HG03108 (cell line): Measurements from ENCODE around the gene TMEM132A.

ENCODE experiments used
- ATAC-seq: cut with Tn5 transposase; IDR thresholded peaks from one replicate; pipeline ENCODE4 v1.9.1; 2021; ENCODE audit warnings: moderate library complexity; ENCODE audit not compliant: unreplicated experiment

Gene TMEM132A

DNA sequence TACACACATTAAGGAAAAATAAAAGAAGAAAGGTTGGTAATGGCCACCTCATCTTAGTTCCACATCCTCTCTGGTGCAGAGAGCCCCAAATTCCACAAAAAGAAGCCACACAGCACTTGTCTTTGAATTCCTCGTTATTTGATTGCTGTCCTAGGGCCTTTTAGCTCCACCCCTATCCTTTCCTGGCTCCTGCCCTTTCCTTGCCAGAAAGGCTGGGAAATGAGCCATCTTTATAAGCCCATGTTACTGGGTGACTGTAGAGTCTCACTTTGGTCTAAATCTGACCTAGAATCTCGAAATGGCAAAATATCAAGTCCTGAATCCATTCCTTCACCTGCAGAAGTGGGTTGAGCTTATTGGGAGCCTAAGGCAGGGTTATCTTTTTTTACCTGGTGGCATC, 4.3 kb upstream of the TMEM132A start:
- no peak for ATAC-seq

DNA sequence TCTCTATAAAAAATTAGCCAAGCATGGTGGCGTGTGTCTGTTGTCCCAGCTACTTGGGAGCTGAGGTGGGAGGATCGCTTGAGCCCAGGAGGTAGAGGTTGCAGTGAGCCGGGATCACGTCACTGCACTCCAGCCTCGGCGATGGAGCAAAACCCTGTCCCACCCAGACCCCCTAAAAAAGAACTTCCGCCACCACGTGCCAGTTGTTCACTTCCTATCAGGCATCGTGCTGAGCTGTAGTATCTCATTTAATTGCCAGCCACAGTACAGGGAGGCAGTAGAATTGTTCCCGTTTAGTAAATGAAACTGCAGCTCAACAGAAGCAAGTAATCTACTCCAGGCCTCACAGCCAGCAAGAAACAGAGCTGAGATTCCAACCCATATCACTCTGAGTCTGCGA, 3.0 kb upstream of the TMEM132A start:
- no peak for ATAC-seq

DNA sequence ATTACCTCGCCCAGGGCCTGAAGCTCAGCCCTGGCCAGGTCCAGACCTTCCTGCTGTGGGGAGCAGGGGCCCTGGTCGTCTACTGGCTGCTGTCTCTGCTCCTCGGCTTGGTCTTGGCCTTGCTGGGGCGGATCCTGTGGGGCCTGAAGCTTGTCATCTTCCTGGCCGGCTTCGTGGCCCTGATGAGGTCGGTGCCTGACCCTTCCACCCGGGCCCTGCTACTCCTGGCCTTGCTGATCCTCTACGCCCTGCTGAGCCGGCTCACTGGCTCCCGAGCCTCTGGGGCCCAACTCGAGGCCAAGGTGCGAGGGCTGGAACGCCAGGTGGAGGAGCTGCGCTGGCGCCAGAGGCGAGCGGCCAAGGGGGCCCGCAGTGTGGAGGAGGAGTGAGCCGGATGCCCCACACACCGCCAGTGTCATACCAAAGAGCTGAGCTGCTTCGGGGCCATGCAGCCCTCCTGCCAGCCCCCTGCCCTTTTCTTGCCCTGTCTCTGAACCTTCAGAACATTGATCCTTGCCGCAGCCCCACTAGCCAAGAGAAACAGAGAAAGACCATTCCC, 2.4 kb upstream of the TMEM132A start:
- no peak for ATAC-seq

DNA sequence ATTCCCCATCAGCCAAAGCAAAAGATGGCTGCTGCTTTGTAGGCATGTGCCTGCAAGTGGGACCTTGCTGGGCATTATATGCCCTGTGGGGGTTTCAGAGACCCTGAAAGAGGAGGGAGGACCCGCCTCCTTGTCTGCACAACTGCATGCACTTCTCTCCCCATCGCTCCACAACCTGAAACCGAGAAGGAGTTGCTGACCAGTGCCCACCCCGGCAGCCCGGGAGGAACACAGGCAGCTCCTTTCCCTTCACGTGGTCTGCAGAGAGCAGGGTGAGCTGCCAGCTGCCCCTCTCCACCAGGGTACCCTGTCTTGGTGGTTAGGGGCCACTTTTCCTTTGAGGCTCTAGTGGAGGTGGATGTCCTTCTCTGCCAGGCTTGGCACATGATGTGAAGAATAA, 1.4 kb upstream of the TMEM132A start:
- no peak for ATAC-seq

DNA sequence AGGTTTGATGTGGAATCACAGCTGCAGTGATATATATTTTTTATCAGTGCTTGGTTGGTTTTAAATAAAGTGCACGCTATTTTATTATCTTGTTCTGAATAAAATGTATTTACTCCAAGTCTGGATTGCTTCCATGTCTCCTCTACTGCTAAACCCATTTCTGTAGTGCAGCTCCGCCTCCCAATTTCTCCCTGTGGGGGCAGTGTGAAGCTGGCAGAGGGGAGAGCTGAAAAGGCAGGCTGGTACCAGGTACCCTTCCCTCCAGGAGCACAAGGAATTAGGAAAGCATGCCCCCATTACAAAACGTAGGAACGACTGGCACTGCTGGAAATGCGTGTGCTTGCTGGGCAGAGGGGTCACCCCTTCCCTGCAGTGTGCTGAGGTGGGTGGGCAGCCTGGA, 934 bp upstream of the TMEM132A start:
- no peak for ATAC-seq

DNA sequence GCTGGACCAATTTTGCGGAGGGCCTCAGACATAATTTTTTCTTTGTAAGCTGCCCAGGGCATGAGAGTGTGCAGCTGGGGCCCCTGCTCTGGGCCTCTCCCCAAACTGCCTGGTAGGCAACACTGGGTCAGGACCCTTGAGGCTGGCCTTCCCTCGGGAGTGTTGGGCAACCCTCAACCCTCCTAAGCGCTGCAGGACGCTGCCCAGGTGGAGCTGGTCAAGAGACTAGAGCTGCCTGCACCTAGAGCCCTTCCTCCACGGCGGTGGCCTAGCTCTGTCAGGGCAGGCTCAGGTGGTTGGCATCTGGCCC, 505 bp upstream of the TMEM132A start:
- no peak for ATAC-seq

DNA sequence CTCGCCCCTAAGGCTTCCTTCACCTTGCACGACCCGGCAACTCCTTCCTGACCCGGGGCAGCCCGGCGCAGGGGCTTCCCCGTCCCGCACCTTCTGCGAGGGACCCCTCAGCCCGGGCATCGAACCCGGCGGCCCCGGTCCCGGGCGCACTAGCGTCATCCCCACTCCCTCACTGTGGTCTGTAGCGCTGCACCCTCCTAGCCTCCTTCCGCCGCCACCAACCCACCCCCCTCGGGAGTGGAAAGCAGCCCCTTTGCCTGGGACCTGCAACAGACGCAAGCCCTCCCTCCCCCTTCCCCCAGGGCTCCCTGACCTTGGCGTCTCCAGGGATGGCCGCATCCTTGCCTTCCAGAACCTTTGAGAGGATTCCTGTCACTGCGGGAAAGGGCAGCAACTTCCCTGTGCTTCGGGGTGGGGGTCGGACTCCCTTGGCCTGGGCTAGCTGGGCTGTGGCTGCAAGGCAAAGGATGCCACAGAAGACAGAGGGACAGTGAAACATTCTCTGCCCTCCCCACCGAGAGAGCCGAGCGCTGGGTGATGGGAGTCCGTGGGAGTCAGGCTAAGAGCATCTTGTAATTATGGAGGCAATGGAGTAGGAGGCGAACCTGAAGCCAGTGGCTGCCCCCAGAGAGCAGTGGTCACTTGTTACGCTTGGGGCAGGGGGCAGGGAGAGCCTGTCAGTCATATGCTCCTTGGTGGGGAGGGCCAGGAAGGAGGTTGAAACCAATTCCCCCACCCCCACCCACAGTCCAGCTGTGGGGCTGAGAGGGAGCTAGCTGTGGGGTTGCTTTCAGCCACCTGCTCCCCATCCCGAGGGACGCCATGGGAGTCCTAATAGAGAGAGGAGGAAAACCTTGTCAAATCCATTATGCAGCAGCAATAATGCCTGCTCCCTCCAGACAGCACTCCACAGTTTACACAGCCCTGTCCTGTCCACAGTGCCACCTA, 920 bp downstream of the TMEM132A start:
- no peak for ATAC-seq

DNA sequence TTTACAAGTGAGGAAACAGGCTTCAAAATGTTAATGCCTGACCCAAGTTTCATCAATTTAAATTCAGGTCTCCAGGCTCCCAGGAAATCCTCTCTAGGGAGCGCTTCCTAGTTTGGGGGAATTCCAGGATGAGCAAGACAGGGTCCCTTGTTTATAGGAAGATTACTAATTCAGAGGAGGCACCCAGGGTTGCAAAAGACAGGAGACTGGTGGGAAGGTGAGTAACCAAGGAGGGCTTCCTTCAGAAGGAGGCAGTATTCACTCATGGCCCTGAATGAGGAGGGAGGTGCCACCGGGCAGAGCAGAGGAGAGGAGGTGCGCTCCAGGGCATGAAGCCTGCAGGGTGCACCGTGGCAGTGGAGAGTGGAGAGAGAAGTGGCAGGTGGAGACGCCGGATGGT, 1.6 kb downstream of the TMEM132A start:
- ATAC-seq = no peak

DNA sequence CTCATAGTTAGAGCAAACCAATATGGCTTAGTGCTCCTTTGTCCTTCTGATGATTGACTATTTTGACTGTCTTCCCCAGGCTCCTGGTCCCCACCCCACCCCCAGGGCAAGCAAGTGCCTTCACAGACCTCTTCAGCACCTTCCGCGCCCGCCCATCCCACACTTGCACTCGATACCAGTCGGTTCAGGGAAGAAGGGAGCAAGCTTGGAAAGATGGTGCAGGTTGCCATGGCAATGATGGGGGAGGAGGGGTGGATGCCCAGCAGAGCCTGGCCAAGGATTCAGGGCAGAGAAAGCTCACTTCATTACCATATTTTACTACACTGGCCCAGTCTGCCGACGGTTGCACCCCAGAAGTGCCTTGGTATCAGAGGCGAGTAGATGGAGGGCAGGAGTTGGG, 2.2 kb downstream of the TMEM132A start:
- no peak for ATAC-seq

DNA sequence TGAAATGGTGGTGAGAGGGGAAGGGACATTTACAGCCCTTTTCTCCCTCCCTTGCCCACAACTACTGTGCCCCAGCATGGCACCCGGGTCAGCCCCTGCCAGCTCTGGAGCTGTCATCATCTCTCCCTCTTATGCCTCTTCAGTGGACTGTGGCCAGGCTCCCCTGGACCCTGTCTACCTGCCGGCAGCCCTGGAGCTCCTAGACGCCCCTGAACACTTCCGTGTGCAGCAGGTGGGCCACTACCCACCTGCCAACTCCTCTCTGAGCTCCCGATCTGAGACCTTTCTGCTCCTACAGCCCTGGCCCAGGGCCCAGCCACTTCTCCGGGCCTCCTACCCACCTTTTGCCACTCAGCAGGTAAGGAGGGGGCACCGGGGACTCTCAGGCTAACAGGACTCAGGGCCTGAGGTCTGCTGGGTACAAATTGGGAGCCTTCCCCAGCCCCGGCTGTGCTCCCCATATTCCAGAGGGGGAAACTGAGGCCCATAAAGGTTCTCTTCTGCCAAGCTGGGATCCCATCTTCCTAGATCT, 2.9 kb downstream of the TMEM132A start:
- ATAC-seq = no peak

DNA sequence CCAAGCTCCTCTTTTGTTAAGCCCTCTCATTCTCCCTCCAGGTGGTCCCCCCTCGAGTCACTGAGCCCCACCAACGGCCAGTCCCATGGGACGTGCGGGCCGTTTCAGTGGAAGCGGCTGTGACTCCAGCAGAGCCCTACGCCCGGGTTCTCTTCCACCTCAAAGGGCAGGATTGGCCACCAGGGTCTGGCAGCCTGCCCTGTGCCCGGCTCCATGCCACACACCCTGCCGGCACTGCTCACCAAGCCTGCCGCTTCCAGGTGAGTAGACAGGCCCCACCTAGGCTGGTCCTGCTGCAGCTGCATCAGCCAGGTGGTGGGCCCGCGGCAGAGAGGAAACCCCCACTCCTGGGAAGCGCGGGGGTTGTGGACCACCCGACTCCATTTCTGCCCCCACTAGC, 3.3 kb downstream of the TMEM132A start:
- no peak for ATAC-seq

DNA sequence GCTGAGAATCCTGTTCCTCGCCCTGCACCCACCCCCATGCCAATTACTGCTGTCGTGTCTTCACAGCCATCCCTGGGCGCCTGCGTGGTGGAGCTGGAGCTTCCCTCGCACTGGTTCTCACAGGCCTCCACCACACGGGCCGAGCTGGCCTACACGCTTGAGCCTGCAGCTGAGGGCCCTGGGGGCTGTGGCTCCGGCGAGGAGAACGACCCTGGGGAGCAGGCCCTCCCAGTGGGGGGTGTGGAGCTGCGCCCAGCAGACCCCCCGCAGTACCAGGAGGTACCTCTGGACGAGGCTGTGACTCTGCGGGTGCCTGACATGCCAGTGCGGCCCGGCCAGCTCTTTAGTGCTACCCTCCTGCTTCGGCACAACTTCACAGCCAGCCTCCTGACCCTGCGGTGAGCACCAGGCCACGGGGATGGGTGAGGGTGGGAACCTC, 4.3 kb downstream of the TMEM132A start:
- ATAC-seq = no peak

DNA sequence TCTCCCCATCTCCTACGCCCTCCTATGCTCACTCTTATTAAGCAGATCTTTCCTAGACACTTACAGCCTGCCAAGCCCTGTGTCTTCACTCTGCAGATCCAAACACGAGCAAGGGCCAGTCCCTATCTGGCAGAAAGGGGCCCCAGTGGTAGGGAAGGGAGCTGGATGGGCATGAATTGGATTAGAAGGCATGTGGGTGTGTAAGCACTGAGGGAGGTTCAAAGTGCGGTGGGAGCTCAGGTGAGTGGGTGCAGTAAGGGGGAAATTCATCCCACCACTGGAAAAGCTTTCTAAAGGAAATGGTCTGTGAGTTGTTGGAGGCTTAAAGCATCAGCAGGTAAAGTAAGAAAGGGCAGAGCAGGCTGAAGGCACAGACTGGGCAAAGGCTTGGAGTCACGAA, 5.5 kb downstream of the TMEM132A start:
- no peak for ATAC-seq

DNA sequence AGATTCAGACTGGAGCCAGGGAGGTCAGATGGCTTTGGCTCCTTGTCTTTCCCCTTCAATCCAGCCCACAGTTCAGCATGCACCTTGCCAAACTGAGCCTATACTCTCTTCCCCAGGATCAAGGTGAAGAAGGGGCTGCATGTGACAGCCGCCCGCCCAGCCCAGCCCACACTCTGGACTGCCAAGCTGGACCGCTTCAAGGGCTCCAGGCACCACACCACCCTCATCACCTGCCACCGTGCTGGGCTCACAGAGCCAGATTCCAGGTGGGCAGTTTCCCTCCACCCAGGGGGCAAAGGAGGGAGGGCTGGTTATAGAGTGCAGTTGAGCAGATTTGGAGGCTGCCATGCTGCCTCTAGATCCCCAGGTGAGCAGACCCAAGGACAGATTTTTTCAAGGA, 6.1 kb downstream of the TMEM132A start:
- ATAC-seq = no peak

DNA sequence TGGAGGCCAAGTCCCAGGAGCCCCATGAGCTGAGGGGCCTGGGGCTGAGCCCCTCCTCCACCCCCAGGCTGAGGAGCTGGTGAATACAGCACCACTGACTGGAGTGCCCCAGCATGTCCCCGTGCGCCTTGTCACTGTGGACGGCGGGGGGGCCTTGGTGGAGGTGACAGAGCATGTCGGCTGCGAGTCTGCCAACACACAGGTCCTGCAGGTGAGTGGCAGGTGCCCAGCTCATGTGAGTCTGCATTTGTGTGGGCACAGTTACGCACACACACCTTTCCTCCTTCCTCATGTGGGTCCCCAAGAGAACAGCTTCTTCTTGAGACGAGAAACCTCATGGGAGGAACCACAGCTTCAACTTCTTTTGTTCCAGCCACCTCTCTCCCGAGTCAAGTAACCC, 7.7 kb downstream of the TMEM132A start:
- no peak for ATAC-seq

DNA sequence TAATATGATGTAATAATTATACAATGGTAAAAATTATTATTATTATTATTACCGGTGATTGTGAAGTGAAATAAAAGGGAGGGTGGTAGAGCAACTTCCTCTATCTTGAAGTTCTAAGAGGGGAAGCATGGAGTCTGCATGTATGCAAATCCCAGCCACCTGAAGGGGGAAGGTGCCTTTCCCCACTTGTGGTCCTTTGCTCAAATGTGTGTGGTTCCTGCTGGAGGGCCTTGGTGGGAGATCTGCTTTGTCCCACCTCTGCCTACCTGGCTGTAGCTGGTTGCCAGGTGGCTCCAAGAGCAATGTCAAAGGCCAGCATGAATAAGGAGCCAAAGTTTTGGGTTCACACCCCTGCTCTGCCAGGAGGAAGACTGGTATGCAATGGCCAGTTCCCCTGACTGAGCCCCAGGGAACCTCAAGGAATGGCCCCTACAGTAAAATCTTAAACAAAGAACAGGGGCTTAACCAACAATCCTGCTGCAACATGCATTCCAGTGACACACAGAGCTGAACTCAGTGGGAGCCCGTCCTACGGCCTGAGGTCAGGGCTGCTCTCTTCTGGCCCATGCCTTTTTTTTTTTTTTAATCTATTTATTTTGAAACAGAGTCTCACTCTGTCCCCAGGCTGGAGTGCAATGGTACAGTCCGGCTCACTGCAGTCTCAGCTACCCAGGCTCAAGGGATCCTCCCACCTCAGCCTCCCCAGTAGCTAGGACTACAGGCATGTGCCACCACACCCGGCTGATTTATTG, 8.5 kb downstream of the TMEM132A start:
- no peak for ATAC-seq

DNA sequence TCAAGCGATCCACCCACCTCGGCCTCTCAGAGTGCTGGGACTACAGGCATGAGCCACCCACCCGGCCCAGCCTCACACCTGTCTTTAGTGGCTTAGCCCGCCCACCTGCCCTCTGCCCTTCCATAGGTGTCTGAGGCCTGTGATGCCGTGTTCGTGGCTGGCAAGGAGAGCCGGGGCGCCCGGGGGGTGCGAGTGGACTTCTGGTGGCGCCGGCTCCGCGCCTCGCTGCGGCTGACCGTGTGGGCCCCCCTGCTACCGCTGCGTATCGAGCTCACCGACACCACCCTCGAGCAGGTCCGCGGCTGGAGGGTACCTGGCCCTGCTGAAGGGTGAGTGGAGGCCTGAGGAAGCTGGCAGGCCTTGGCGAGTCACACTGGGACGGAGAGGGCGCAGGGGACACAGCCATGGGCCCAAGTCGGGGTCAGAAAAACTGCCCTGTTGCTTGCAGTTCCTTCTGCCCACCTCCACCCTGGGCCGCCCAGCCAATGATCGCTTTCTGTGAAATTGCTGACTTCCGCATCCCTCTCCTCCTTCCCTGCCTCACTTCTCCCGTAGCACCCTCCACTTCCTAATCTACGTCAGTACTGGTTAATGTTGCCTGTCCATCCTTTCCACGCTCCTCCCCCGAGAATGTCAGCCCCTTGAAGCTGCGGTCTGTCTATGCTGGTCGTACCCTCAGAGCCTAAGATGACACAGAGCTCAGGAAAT, 9.3 kb downstream of the TMEM132A start:
- no peak for ATAC-seq

DNA sequence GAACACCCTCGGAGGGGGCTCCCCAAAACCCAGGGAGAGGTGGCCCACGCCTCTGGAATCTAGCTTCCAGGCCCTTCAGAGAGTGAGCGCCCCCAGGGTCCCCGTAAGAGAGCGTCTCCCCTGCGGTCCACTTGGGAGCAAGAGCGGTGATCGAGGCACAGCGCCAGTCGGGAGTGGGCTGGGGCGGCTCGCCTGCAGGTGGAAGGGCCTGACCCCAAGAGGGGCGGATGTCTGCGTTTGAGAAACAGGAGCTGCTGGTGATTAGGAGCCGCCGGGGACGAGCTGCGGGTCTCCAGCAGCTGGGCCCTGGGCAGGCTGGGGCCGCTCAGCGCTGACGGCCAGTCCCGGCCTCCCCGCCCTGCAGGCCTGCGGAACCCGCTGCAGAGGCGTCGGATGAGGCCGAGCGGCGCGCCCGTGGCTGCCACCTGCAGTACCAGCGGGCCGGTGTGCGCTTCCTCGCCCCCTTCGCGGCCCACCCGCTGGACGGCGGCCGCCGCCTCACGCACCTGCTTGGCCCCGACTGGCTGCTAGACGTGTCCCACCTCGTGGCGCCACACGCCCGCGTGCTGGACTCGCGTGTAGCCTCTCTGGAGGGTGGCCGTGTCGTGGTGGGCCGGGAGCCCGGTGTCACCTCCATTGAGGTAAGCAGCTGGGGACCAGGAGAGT, 10.0 kb downstream of the TMEM132A start:
- ATAC-seq = no peak

DNA sequence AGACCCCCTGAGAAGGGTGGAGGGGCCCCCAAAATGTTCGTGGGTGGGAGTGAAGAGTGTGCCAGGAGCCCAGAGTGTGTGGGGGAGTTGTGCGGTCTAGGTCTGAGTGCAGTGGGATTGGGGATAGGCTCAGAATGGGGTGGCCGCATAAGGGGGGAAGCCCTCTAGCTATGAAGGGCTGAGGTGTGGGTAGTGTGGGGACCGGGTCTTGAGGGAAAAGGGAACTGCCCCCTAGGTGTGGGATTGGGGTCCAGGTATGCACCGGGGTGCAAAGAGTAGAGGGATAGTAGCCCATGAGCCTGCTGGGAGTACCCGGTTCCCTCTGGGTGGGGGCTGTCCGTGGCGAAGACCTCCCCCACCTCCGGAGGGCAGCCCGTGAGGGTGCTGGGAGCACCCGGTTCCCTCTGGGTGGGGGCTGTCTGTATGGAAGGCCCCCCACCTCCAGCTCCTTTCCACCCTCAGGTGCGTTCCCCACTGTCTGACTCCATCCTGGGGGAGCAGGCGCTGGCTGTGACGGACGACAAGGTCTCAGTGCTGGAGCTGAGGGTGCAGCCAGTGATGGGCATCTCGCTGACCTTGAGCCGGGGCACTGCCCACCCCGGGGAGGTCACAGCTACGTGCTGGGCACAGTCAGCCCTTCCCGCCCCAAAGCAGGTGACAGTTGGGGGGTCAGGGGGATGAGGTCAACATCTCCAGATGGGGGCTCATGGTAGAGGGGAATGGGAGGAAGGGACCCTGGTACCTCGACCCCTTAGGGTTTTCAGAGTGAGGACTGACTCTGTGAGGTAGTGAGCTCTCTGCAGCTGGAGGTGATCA, 10.7 kb downstream of the TMEM132A start:
- no peak for ATAC-seq
